Muscle of arm (tissue), 12 donors: Measurements from ENCODE around the gene CHI3L2. TPM values are rescaled to one million over a fixed set of nuclear protein-coding genes. Genes with fewer than 3 reads are reported as not detected.

Experiments used
- DNase-seq: peaks from one replicate; pipeline ENCODE4 v3.0.0-alpha.2; 2013
- polyA plus RNA-seq, 12 donors: library from polyadenylated mRNA; unstranded; fragments of 120-200 nt; gene quantifications; one replicate each; pipeline ENCODE4 v1.2.1, GENCODE V29; 2013; ENCODE audit not compliant: insufficient read length in 12 of 12

The CHI3L2 gene
- polyA plus RNA-seq, 12 donors, result 0.22 to 4.3 (median 0.83) TPM; not detected in 8

GRCh38 chr1:111290104-111290503 lies 62.6 kb downstream of the CHI3L2 start:
- DNase-seq, result no peak

- no peak for DNase-seq
Measured at GRCh38 chr1:111290630-111291029, 63.1 kb downstream of the CHI3L2 start, which contains the start of gene CHIA. CHIA (plus strand) TSS chr1:111290851; CDS start chr1:111310468, 19,617 bp downstream.

Other genes with a start within 250 kb of the CHI3L2 start
- gene DRAM2, start 87.6 kb upstream of the CHI3L2 start, polyA plus RNA-seq, result 10 to 100 TPM in 11 of 12 donors, not detected in 1; 31.7 to 74.6 (median 43.3) TPM
- 10 to 100 TPM in 11 of 12 donors, not detected in 1; 19.4 to 37.2 (median 28.6) TPM for gene CEPT1, start 87.5 kb upstream of the CHI3L2 start, polyA plus RNA-seq
- 10 to 100 TPM in 2 of 12 donors, 1 to 10 TPM in 5, under 1 TPM in 4, not detected in 1; 0.67 to 15.1 (median 1.5) TPM for gene DENND2D, start 27.1 kb upstream of the CHI3L2 start, polyA plus RNA-seq
- gene CHIA, start 63.1 kb downstream of the CHI3L2 start, polyA plus RNA-seq, result not detected
- gene OVGP1, start 200.0 kb downstream of the CHI3L2 start, polyA plus RNA-seq, result 1 to 10 TPM in 9 of 12 donors, under 1 TPM in 1, not detected in 2; 0.80 to 2.8 (median 1.7) TPM
- gene WDR77, start 221.5 kb downstream of the CHI3L2 start, polyA plus RNA-seq, result 10 to 100 TPM in 11 of 12 donors, not detected in 1; 31.2 to 45.2 (median 37.6) TPM
- gene ATP5PB, start 221.8 kb downstream of the CHI3L2 start, polyA plus RNA-seq, result 100 to 1,000 TPM in 11 of 12 donors, not detected in 1; 148 to 324 (median 295) TPM
- 10 to 100 TPM in 1 of 12 donors, 1 to 10 TPM in 9, not detected in 2; 2.3 to 12.5 (median 4.6) TPM for gene C1orf162, start 246.3 kb downstream of the CHI3L2 start, polyA plus RNA-seq